GM20431 (cell line): ENCODE data around the gene CELF2.

ENCODE experiments used
- in situ Hi-C: fragments of 300-500 bp; cut with MseI, MboI; formaldehyde crosslinking; loops from one replicate; pipeline ENCODE4 v1.15.0; 2020; ENCODE audit warnings: low sequenced_read_pairs; ENCODE audit not compliant: unreplicated experiment

The CELF2 gene

GRCh38 chr10:11280187-11280932 is 262.7 kb downstream of the CELF2 start:
- in situ Hi-C loops, result no loop called here

GRCh38 chr10:11282156-11282555 is 264.5 kb downstream of the CELF2 start:
- in situ Hi-C loops, result no loop called here

- in situ Hi-C loops, result no loop called here
Measured at GRCh38 chr10:11282661-11283060, 265.0 kb downstream of the CELF2 start.

- in situ Hi-C loops, result no loop called here
Measured at GRCh38 chr10:11284291-11285085, 266.8 kb downstream of the CELF2 start.

GRCh38 chr10:11285171-11285570 is 267.5 kb downstream of the CELF2 start:
- in situ Hi-C loops, result no loop called here

GRCh38 chr10:11286261-11286852 is 268.7 kb downstream of the CELF2 start:
- in situ Hi-C loops, result no loop called here

- in situ Hi-C loops, result no loop called here
Measured at GRCh38 chr10:11288302-11288701, 270.6 kb downstream of the CELF2 start.

- in situ Hi-C loops, result no loop called here
Measured at GRCh38 chr10:11290156-11290890, 272.7 kb downstream of the CELF2 start.

GRCh38 chr10:11292576-11293302 is 275.1 kb downstream of the CELF2 start:
- in situ Hi-C loops, result no loop called here

GRCh38 chr10:11293332-11293731 is 275.7 kb downstream of the CELF2 start:
- in situ Hi-C loops, result no loop called here

GRCh38 chr10:11294831-11295450 is 277.3 kb downstream of the CELF2 start:
- in situ Hi-C loops, result no loop called here

GRCh38 chr10:11295492-11295891 is 277.8 kb downstream of the CELF2 start:
- in situ Hi-C loops, result no loop called here

- in situ Hi-C loops, result no loop called here
Measured at GRCh38 chr10:11297136-11297535, 279.5 kb downstream of the CELF2 start.

GRCh38 chr10:11298116-11298515 is 280.4 kb downstream of the CELF2 start:
- in situ Hi-C loops, result no loop called here

- in situ Hi-C loops, result no loop called here
Measured at GRCh38 chr10:11299125-11299524, 281.5 kb downstream of the CELF2 start.

GRCh38 chr10:11300026-11300425 is 282.4 kb downstream of the CELF2 start:
- in situ Hi-C loops, result no loop called here

GRCh38 chr10:11300563-11300962 is 282.9 kb downstream of the CELF2 start:
- in situ Hi-C loops, result no loop called here

- in situ Hi-C loops, result no loop called here
Measured at GRCh38 chr10:11301571-11302111, 284.0 kb downstream of the CELF2 start.

- in situ Hi-C loops, result no loop called here
Measured at GRCh38 chr10:11302181-11302580, 284.5 kb downstream of the CELF2 start.
